A673 (cell line): Measurements from ENCODE around the gene ANKRD1. TPM values are rescaled to one million over a fixed set of nuclear protein-coding genes. Genes with fewer than 3 reads are reported as not detected.

Experiments used
- BruUV-seq: library from RNA; stranded (reverse); fragments of 400-500 nt; replicated peaks from 2 replicates; lab custom pipeline; 2021; lab: Mats Ljungman, UMichigan
- CTCF ChIA-PET: fragments of 300-600 bp; sonication (Branson Sonifier 250); formaldehyde crosslinking; loops from one replicate; lab custom pipeline; 2022; ENCODE audit warnings: antibody characterized with exemption; lab: Charles Lee
- POLR2A ChIA-PET: fragments of 300-600 bp; sonication (Branson Sonifier 250); formaldehyde crosslinking; loops from one replicate; lab custom pipeline; 2022; ENCODE audit warnings: antibody characterized with exemption; ENCODE audit not compliant: low non-redundant PET; lab: Charles Lee
- DNase-seq: peaks from one replicate; pipeline ENCODE4 v3.0.0-alpha.2; 2015; ENCODE audit warnings: low spot score
- H3K27ac ChIP-seq: fragments of 200-600 bp; sonication (generic); 2 replicates; pipeline ENCODE4 v1.5.1; 2016; ENCODE audit warnings: mixed run types, low read depth, mild to moderate bottlenecking, mixed read lengths, antibody characterized with exemption, low read length; ENCODE audit not compliant: poor library complexity, severe bottlenecking
- H3K27me3 ChIP-seq: fragments of 200-600 bp; sonication (generic); replicated peaks from 2 replicates; pipeline ENCODE4 v1.6.1; 2017; ENCODE audit warnings: mixed run types, low read depth, mild to moderate bottlenecking, mixed read lengths, antibody characterized with exemption, low read length; ENCODE audit not compliant: insufficient read depth, poor library complexity
- H3K36me3 ChIP-seq: fragments of 200-600 bp; sonication (generic); 2 replicates; pipeline ENCODE4 v1.6.1; 2016; ENCODE audit warnings: mixed run types, mild to moderate bottlenecking, mixed read lengths, antibody characterized with exemption, low read length; ENCODE audit not compliant: insufficient read depth, poor library complexity, severe bottlenecking
- H3K4me1 ChIP-seq: fragments of 200-600 bp; sonication (generic); 2 replicates; pipeline ENCODE4 v1.6.1; 2017; ENCODE audit warnings: mixed run types, mild to moderate bottlenecking, mixed read lengths, antibody characterized with exemption, low read length; ENCODE audit not compliant: insufficient read depth, poor library complexity, severe bottlenecking
- H3K4me3 ChIP-seq: fragments of 200-600 bp; sonication (generic); 2 replicates; pipeline ENCODE4 v1.5.1; 2016; ENCODE audit warnings: low read depth, mixed run types, mild to moderate bottlenecking, mixed read lengths, low read length; ENCODE audit not compliant: poor library complexity, severe bottlenecking
- H3K9me3 ChIP-seq: fragments of 200-600 bp; sonication (generic); 2 replicates; pipeline ENCODE4 v1.6.1; 2016; ENCODE audit warnings: mixed run types, low read depth, mild to moderate bottlenecking, mixed read lengths, antibody characterized with exemption, low read length; ENCODE audit not compliant: poor library complexity, severe bottlenecking
- EZH2 ChIP-seq: fragments of 200-600 bp; sonication (generic); IDR thresholded peaks from 2 replicates; pipeline ENCODE4 v1.6.1; 2017; ENCODE audit warnings: borderline replicate concordance, low read depth, mild to moderate bottlenecking, mixed read lengths, antibody characterized with exemption, low read length; ENCODE audit not compliant: poor library complexity, severe bottlenecking
- intact Hi-C: fragments of 100-400 bp; cut with micrococcal nuclease; formaldehyde crosslinking; loops from one replicate; pipeline ENCODE4 v1.10.0; 2022; ENCODE audit not compliant: unreplicated experiment
- total RNA-seq: library from RNA; stranded (reverse); gene quantifications from 2 replicates; pipeline ENCODE4 v1.2.3, GENCODE V29; 2021
- TF ChIP-seq, protein P1 (sequence below): fragments of 300-800, 200-600 bp; sonication (generic); conservative IDR thresholded peaks from 2 replicates; pipeline ENCODE4 v1.5.1; 2017; ENCODE audit warnings: low read depth, mild to moderate bottlenecking, antibody characterized with exemption, low read length, moderate library complexity, mixed read lengths

ANKRD1 gene
- total RNA-seq, 1 experiment from 2014 or later = not detected

DNA sequence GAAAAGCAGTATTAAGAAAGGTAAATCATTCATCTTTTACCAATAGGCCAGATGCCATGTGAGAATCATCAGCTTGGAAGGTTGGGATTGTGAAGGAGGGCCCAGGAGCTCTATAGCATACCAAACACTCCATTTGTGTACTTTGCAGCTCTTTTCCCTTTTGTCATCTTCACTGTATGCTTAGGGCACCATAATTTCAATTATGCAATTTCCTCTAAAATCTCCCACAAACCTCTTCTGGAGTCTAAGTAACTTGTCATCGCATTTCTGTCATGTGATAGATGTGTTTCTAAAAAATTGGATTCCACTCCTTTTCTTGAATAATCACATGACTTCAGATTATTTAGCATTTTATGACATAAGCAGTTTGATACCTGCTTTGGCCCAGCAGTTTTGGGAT is 31.3 kb downstream of the ANKRD1 start:
- intact Hi-C loops = no loop called here
- BruUV-seq = no TSS peak
- ChIA-PET CTCF (no interaction called here), POLR2A (no interaction called here)
- H3K27ac ChIP-seq = no peak overlapping the region
- H3K36me3 ChIP-seq = peaks cover 62% of the 10 kb centered on the region
- H3K27me3 ChIP-seq = no peaks in the 10 kb centered on the region
- H3K4me3 ChIP-seq = no peak overlapping the region
- H3K4me1 ChIP-seq = no peaks in the 10 kb centered on the region
- DNase-seq = no peak
- no peaks in the 10 kb centered on the region for H3K9me3 ChIP-seq
- TF ChIP-seq, protein P1, sequence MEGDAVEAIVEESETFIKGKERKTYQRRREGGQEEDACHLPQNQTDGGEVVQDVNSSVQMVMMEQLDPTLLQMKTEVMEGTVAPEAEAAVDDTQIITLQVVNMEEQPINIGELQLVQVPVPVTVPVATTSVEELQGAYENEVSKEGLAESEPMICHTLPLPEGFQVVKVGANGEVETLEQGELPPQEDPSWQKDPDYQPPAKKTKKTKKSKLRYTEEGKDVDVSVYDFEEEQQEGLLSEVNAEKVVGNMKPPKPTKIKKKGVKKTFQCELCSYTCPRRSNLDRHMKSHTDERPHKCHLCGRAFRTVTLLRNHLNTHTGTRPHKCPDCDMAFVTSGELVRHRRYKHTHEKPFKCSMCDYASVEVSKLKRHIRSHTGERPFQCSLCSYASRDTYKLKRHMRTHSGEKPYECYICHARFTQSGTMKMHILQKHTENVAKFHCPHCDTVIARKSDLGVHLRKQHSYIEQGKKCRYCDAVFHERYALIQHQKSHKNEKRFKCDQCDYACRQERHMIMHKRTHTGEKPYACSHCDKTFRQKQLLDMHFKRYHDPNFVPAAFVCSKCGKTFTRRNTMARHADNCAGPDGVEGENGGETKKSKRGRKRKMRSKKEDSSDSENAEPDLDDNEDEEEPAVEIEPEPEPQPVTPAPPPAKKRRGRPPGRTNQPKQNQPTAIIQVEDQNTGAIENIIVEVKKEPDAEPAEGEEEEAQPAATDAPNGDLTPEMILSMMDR = no peak
- no peak for TF ChIP-seq EZH2

DNA sequence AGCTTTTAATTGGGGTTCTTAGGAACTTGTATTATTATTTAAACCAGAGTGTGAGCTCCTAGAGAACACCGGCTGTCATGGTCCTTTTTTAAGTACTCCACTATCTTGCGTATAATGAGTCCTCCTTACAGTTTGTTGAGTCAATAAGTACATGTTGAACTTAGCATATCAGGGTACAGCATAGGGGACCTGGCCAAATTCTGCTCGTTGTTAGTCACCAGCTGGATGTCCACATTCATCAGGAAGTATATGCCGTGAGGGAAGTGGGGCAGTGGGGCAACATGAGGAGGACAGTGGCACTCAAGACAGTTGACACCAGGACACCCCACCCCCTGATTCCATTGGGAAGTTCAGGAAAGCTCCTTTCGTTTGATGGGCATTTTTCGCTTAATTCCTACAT is 32.5 kb downstream of the ANKRD1 start:
- ChIA-PET CTCF (no interaction called here), POLR2A (no interaction called here)
- Histone ChIP-seq H3K27ac (no peak overlapping the region), H3K36me3 (peaks cover 57% of the 10 kb centered on the region), H3K4me1 (no peaks in the 10 kb centered on the region), H3K27me3 (no peaks in the 10 kb centered on the region), H3K9me3 (no peaks in the 10 kb centered on the region), H3K4me3 (no peak overlapping the region)
- no peak for DNase-seq
- intact Hi-C loops = no loop called here
- TF ChIP-seq, protein P1 = no peak
- no peak for TF ChIP-seq EZH2
- no TSS peak for BruUV-seq

DNA sequence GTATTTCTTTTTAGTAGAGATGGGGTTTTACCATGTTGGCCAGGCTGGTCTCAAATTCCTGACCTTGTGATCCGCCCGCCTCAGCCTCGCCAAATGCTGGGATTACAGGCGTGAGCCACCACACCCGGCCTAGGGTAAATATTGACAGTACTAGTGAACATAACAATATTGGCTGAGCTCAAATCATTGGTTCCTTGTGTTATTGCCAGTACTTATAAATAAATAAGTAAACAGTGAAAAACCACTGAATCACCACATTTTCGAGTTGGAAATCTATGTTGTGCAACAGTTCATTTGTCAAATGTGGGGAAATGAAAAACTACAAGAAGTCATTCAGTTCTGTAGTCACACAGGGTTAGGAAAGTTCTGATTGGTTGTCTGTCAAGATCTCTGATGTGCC is 33.3 kb downstream of the ANKRD1 start:
- H3K9me3 ChIP-seq = no peaks in the 10 kb centered on the region
- TF ChIP-seq, protein P1 = no peak
- TF ChIP-seq EZH2 = no peak
- no peak for DNase-seq
- no peak overlapping the region for H3K27ac ChIP-seq
- H3K36me3 ChIP-seq = peaks cover 52% of the 10 kb centered on the region
- ChIA-PET CTCF (no interaction called here), POLR2A (no interaction called here)
- H3K4me3 ChIP-seq = no peak overlapping the region
- intact Hi-C loops = no loop called here
- BruUV-seq = no TSS peak
- no peaks in the 10 kb centered on the region for H3K4me1 ChIP-seq
- H3K27me3 ChIP-seq = no peaks in the 10 kb centered on the region
